ENCODE measurements around the gene PCDHGB2. TPM values are rescaled to one million over a fixed set of nuclear protein-coding genes. Genes with fewer than 3 reads are reported as not detected.

The PCDHGB2 gene
- total RNA-seq, 4 donors from 2014 or later: 1.2 to 5.8 (median 1.6) TPM

GRCh38 chr5:141356133-141356532 lies 3.7 kb upstream of the PCDHGB2 start:
- TF ChIP-seq CTCF (IDR thresholded peaks at IDR 0.05) (no peak), POLR2A (IDR thresholded peaks at IDR 0.05) (no peak)
- no peak overlapping the region for H3K27ac ChIP-seq
- H3K4me3 ChIP-seq: no peak overlapping the region
- H3K9me3 ChIP-seq: peaks cover 0 to 61% (median 7%) of the 10 kb centered on the region in 4 donors
- no peak for DNase-seq
- no peaks in the 10 kb centered on the region for H3K4me1 ChIP-seq
- H3K36me3 ChIP-seq: no peaks in the 10 kb centered on the region
- no peaks in the 10 kb centered on the region for H3K27me3 ChIP-seq

GRCh38 chr5:141356950-141357349 lies 2.8 kb upstream of the PCDHGB2 start:
- TF ChIP-seq POLR2A (IDR thresholded peaks at IDR 0.05) (no peak), CTCF (IDR thresholded peaks at IDR 0.05) (no peak)
- H3K27me3 ChIP-seq: no peaks in the 10 kb centered on the region
- H3K4me3 ChIP-seq: no peak overlapping the region
- no peaks in the 10 kb centered on the region for H3K4me1 ChIP-seq
- H3K36me3 ChIP-seq: no peaks in the 10 kb centered on the region
- no peak overlapping the region for H3K27ac ChIP-seq
- no peak for DNase-seq
- H3K9me3 ChIP-seq: peaks cover 0 to 61% (median 7%) of the 10 kb centered on the region in 4 donors

- Histone ChIP-seq H3K36me3 (no peaks in the 10 kb centered on the region), H3K27ac (no peak overlapping the region), H3K4me1 (no peaks in the 10 kb centered on the region), H3K4me3 (no peak overlapping the region), H3K9me3 (peaks cover 0 to 78% (median 13%) of the 10 kb centered on the region in 4 donors), H3K27me3 (no peaks in the 10 kb centered on the region)
- TF ChIP-seq CTCF (IDR thresholded peaks at IDR 0.05) (no peak), POLR2A (IDR thresholded peaks at IDR 0.05) (no peak)
- DNase-seq: no peak
Measured at GRCh38 chr5:141360685-141361084, 891 bp downstream of the PCDHGB2 start.

GRCh38 chr5:141362719-141363118 lies 2.9 kb downstream of the PCDHGB2 start:
- H3K4me3 ChIP-seq: no peak overlapping the region
- TF ChIP-seq POLR2A (IDR thresholded peaks at IDR 0.05): no peak
- no peak for TF ChIP-seq CTCF (IDR thresholded peaks at IDR 0.05)
- no peaks in the 10 kb centered on the region for H3K4me1 ChIP-seq
- no peaks in the 10 kb centered on the region for H3K36me3 ChIP-seq
- no peak for DNase-seq
- no peaks in the 10 kb centered on the region for H3K27me3 ChIP-seq
- H3K27ac ChIP-seq: no peak overlapping the region
- peaks cover 0 to 83% (median 10%) of the 10 kb centered on the region in 4 donors for H3K9me3 ChIP-seq

- Histone ChIP-seq H3K27me3 (no peaks in the 10 kb centered on the region), H3K4me3 (no peak within 1 kb of the TSS), H3K36me3 (no peaks in the 10 kb centered on the region), H3K9me3 (peaks cover 0 to 80% (median 10%) of the 10 kb centered on the region in 4 donors), H3K4me1 (no peaks in the 10 kb centered on the region), H3K27ac (no peak within 1 kb of the TSS)
- TF ChIP-seq CTCF (IDR thresholded peaks at IDR 0.05) (no peak), POLR2A (IDR thresholded peaks at IDR 0.05) (no peak)
- no peak for DNase-seq
Measured at GRCh38 chr5:141363952-141364660, 4.3 kb downstream of the PCDHGB2 start, which contains the start of gene PCDHGA5. PCDHGA5 (plus strand) TSS chr5:141364162; CDS start chr5:141364331, 169 bp downstream.
